Progenitor cell of endocrine pancreas (in vitro differentiated cells): ENCODE measurements around the gene PARD3. TPM values are rescaled to one million over a fixed set of nuclear protein-coding genes. Genes with fewer than 3 reads are reported as not detected.
A peak's percentile ranks its signal among the peaks of the same experiment; 100 is the strongest.

Source experiments
- DNase-seq: peaks from one replicate; pipeline ENCODE4 v3.0.0; 2021; ENCODE audit warnings: low spot score; ENCODE audit not compliant: unreplicated experiment
- H3K27ac Mint-ChIP-seq: 2 replicates; pipeline ENCODE4 v1.8.0; 2021; ENCODE audit warnings: mild to moderate bottlenecking, moderate library complexity, mixed read lengths
- H3K27me3 Mint-ChIP-seq: 2 replicates; pipeline ENCODE4 v1.8.0; 2021; ENCODE audit warnings: mixed read lengths
- H3K36me3 Mint-ChIP-seq: 2 replicates; pipeline ENCODE4 v1.8.0; 2022; ENCODE audit warnings: mixed read lengths; ENCODE audit not compliant: insufficient read depth
- H3K4me1 Mint-ChIP-seq: 2 replicates; pipeline ENCODE4 v1.8.0; 2021; ENCODE audit warnings: low read depth, mixed read lengths
- H3K4me3 Mint-ChIP-seq: 2 replicates; pipeline ENCODE4 v1.8.0; 2021; ENCODE audit warnings: low read depth, mild to moderate bottlenecking, moderate library complexity, mixed read lengths
- H3K9me3 Mint-ChIP-seq: 2 replicates; pipeline ENCODE4 v1.8.0; 2021; ENCODE audit warnings: low read depth, mixed read lengths
- total RNA-seq: library from RNA; stranded (reverse); gene quantifications from 2 replicates; pipeline ENCODE4 v1.2.1, GENCODE V29; 2021
- TF ChIP-seq, protein P1 (sequence below): fragments of 200-600 bp; sonication (generic); IDR thresholded peaks from one replicate; pipeline ENCODE4 v1.5.0; 2021; ENCODE audit warnings: antibody characterized with exemption, mild to moderate bottlenecking; ENCODE audit not compliant: unreplicated experiment

Gene PARD3
- total RNA-seq, 1 donor from 2014 or later = 85.3 TPM

DNA sequence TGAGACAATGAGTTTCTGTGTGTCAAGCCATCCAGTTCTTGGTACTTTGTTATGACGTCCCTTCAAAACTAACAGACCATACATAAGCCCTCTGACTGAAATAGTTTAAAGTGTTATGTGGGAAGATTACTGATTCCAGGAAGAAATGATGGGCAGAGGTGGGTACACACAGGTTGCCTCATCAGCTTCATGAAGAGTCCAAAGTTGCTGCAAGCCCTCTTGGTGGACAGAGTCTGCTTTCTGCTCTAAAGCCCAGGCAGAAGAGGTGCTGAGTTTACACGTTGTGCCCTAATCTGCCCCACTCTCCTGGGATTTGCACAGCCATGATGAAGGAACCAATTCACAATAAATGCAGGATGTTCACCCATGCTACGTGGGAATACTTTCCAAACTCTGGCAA lies 187.4 kb downstream of the PARD3 start:
- TF ChIP-seq, protein P1, sequence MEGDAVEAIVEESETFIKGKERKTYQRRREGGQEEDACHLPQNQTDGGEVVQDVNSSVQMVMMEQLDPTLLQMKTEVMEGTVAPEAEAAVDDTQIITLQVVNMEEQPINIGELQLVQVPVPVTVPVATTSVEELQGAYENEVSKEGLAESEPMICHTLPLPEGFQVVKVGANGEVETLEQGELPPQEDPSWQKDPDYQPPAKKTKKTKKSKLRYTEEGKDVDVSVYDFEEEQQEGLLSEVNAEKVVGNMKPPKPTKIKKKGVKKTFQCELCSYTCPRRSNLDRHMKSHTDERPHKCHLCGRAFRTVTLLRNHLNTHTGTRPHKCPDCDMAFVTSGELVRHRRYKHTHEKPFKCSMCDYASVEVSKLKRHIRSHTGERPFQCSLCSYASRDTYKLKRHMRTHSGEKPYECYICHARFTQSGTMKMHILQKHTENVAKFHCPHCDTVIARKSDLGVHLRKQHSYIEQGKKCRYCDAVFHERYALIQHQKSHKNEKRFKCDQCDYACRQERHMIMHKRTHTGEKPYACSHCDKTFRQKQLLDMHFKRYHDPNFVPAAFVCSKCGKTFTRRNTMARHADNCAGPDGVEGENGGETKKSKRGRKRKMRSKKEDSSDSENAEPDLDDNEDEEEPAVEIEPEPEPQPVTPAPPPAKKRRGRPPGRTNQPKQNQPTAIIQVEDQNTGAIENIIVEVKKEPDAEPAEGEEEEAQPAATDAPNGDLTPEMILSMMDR = no peak
- H3K36me3 Mint-ChIP-seq = peaks cover 2% of the 10 kb centered on the region
- H3K4me3 Mint-ChIP-seq = no peak overlapping the region
- no peak overlapping the region for H3K27ac Mint-ChIP-seq
- DNase-seq = no peak
- H3K9me3 Mint-ChIP-seq = no peaks in the 10 kb centered on the region
- no peaks in the 10 kb centered on the region for H3K27me3 Mint-ChIP-seq
- peaks cover 20% of the 10 kb centered on the region for H3K4me1 Mint-ChIP-seq

DNA sequence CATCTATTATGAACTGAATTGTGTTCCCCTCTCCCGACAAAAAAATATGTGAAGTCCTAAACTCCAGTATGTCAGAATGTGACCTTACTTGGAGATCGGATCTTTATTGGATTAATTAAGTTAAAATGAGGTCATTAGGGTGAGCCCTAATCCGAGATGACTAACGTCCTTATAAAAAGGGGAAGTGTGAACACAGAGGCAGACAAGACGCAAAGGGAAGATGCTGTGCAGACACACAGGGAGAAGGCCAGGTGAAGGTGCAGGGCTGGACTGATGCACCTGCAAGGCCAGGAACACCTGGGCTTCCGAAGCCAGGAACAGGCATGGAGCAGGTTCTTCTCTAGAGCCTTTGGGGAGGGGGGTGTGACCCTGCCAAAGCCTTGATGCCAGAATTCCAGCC lies 187.8 kb downstream of the PARD3 start:
- Mint-ChIP-seq H3K36me3 (peaks cover 2% of the 10 kb centered on the region), H3K4me3 (no peak overlapping the region), H3K27me3 (no peaks in the 10 kb centered on the region), H3K4me1 (peaks cover 21% of the 10 kb centered on the region), H3K27ac (no peak overlapping the region), H3K9me3 (no peaks in the 10 kb centered on the region)
- TF ChIP-seq, protein P1 = no peak
- no peak for DNase-seq

DNA sequence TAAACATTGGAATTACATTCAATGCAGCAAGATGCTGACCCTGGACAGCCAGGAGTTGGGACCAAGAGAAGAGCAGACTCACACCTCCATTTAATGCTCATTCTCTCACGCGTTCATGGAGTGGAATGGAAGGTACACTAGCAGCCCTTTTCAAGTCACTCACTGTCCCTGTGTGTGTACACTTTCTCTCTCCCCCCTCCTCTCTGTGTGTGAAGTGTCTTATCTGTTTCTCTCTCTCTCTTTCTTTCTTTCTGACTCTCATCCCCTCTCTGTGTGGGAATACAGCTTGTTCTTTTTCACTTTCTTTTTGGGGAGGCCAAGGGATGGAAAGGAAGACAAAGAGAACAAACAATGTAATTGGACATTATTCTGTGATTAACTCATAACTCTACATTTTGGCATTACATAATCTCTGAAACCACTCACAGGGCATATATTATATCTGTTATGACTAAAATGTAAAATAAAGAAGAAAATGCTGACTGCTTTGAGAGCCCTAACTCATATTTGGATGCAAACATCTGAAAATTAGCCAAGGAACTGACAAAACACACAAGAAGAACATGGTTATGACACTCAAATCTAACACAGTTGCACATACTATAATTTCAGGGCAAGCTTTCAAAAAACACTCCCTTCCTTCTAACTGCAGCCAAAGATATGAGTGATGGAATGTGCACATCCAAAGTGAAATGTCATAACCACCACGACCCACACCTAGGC lies 188.8 kb downstream of the PARD3 start:
- Mint-ChIP-seq H3K36me3 (no peaks in the 10 kb centered on the region), H3K4me3 (no peak overlapping the region), H3K4me1 (peaks cover 23% of the 10 kb centered on the region), H3K27ac (no peak overlapping the region), H3K9me3 (no peaks in the 10 kb centered on the region), H3K27me3 (no peaks in the 10 kb centered on the region)
- no peak for DNase-seq
- TF ChIP-seq, protein P1 = no peak

DNA sequence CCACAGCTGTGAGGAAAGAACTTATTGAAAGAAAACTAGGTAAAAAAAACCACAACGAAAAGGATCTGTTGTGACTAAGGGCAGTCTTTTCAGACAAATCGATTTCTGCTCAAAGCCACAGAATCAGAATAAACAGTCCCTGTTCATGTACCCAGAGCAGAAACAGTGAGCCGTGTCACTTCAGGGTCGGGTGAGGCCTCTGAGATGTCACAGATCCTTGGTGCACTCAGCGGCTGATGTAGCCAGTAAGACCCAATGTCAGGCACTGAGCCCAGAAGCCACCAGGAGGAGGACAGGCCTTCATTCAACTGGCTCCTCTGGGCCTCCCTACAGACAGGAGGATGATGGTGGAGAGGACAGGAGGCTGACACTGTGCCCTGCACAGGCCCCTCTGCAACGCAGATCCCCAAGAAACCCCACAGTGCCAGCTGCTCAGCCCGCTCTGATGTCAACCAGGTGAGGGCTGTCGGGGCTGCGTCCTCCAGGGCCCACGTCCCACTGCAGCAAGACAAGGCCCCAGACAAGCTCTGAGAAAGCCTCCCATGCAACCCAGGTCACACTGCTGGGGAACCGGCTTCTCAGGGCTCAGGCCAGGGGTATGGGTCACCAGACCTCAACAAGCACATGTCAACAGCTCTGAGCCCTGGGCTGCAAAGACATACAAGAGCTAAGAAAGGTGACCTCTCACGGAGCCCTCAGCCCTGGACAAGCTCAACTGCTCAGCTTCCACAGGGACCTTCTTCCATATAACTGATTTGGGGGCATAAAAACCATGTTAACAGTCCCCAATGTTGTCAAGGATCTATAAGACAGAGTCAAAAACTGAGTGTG lies 190.6 kb downstream of the PARD3 start:
- Mint-ChIP-seq H3K27me3 (no peaks in the 10 kb centered on the region), H3K4me1 (peaks cover 24% of the 10 kb centered on the region), H3K4me3 (no peak overlapping the region), H3K27ac (peak overlapping the region; percentile 31), H3K36me3 (no peaks in the 10 kb centered on the region), H3K9me3 (no peaks in the 10 kb centered on the region)
- TF ChIP-seq, protein P1 = no peak
- no peak for DNase-seq

DNA sequence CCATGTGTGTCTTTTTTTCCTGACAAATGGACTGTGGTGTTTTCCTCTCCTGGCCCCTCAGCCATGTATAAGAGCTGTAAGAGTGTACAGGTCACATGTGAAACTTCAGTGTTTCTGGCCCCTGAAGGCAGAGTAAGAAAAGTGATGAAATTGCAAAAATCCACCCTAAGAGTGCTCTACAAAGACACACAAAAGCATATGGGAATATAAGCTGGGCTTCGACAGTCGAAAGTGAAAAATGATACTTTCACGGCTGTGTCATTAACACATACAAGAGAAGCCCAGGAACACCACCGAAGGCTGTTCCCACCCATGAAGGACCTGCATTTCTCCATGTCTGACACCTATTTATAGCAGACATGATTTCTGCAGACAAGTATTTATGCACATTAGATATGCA lies 192.2 kb downstream of the PARD3 start:
- no peak overlapping the region for H3K27ac Mint-ChIP-seq
- H3K4me3 Mint-ChIP-seq = no peak overlapping the region
- no peaks in the 10 kb centered on the region for H3K27me3 Mint-ChIP-seq
- H3K9me3 Mint-ChIP-seq = no peaks in the 10 kb centered on the region
- no peaks in the 10 kb centered on the region for H3K36me3 Mint-ChIP-seq
- peaks cover 20% of the 10 kb centered on the region for H3K4me1 Mint-ChIP-seq
- TF ChIP-seq, protein P1 = no peak
- no peak for DNase-seq
